ENCODE results near the gene TMX4. TPM values are rescaled to one million over a fixed set of nuclear protein-coding genes. Genes with fewer than 3 reads are reported as not detected.
"Not testable (repeated sequence)": the region's sequence is repeated elsewhere in the genome, so short reads cannot be mapped to it uniquely, and the experiment has no call there.

The TMX4 gene
- total RNA-seq, 1 experiment from 2014 or later = 7.1 TPM

DNA sequence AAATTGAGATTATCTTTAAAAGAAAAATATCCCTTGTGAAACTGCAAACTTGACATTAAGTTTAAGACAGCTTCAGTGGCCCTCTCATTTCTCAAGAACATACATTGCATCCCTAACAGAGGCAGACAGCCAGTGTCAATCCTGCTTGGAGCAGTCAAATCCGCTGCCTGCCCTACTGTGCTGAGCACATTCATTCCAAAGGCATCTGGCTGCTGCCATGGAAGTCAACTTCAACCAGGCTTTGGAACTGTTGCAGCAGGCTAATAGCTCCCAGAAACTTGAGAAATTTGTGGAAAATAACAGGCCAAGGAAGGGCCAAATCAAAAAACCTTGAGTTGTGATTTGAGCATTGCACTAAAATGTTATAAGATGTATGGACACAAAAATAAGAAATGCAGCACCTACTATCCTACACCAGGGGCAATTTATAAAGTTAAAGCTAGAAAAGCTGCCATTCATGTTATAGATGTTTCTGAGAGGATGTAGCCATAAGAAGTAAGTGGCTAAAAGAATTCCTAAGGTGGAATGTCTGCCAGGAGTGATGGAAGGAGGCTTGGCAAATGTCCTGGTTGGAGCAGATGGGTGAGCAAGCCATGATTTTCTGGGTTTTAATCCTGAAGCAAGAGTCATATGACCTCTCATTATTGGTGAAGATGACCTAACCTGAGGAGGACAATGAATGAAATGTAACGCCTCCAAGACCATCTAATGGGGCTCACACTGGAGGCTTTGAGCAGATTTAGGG lies 47.9 kb downstream of the TMX4 start:
- Histone ChIP-seq H3K36me3 (replicated peaks; ENCODE audit: control insufficient read depth, insufficient read depth, low read length) (no peaks in the 10 kb centered on the region), H3K4me3 (ENCODE audit: insufficient read depth, low read depth, low read length) (no peak overlapping the region), H3K27me3 (ENCODE audit: control insufficient read depth, insufficient read depth, low read length) (no peaks in the 10 kb centered on the region)
- no peak for DNase-seq

- DNase-seq = no peak
- Histone ChIP-seq H3K27me3 (ENCODE audit: control insufficient read depth, insufficient read depth, low read length) (no peaks in the 10 kb centered on the region), H3K4me3 (ENCODE audit: insufficient read depth, low read depth, low read length) (no peak overlapping the region), H3K36me3 (replicated peaks; ENCODE audit: control insufficient read depth, insufficient read depth, low read length) (no peaks in the 10 kb centered on the region)
Observed at GRCh38 chr20:7967199-7967844, 52.2 kb downstream of the TMX4 start.

DNA sequence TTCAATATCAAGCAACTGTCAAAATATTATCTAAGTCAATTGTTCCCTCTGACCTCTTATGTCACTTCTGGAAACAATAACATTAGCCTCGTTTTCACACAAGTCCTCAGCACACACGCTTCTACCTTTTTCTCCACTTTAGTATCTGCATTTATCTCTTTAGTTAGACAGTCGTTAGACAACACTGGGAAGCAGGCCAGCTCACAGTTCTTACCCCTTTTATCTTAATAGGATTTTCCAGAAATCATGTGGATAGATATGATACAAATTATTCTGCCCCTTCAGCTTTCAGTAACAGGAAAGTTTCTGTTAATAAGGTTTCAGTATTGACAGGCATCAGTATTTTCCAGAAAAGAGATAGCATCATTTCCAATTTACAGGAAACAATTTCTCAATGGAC lies 53.4 kb downstream of the TMX4 start:
- Histone ChIP-seq H3K27me3 (ENCODE audit: control insufficient read depth, insufficient read depth, low read length) (no peaks in the 10 kb centered on the region), H3K4me3 (ENCODE audit: insufficient read depth, low read depth, low read length) (no peak overlapping the region), H3K36me3 (replicated peaks; ENCODE audit: control insufficient read depth, insufficient read depth, low read length) (no peaks in the 10 kb centered on the region)
- no peak for DNase-seq

GRCh38 chr20:7959484-7959883 lies 60.1 kb downstream of the TMX4 start:
- H3K36me3 ChIP-seq (replicated peaks; ENCODE audit: control insufficient read depth, insufficient read depth, low read length) = no peaks in the 10 kb centered on the region
- no peaks in the 10 kb centered on the region for H3K27me3 ChIP-seq (ENCODE audit: control insufficient read depth, insufficient read depth, low read length)
- H3K4me3 ChIP-seq (ENCODE audit: insufficient read depth, low read depth, low read length) = no peak overlapping the region
- no peak for DNase-seq

DNA sequence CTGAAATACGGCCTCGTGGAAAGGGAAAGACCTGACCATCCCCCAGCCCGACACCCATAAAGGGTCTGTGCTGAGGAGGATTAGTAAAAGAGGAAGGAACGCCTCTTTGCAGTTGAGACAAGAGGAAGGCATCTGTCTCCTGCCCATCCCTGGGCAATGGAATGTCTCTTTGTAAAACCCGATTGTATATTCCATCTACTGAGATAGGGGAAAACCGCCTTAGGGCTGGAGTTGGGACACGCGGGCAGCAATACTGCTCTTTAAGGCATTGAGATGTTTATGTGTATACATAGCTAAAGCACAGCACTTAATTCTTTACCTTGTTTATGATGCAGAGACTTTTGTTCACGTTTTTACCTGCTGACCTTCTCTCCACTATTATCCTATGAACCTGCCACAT lies 63.0 kb downstream of the TMX4 start:
- H3K4me3 ChIP-seq (ENCODE audit: insufficient read depth, low read depth, low read length); DNase-seq; H3K27me3 ChIP-seq (ENCODE audit: control insufficient read depth, insufficient read depth, low read length); H3K36me3 ChIP-seq (replicated peaks; ENCODE audit: control insufficient read depth, insufficient read depth, low read length): not testable (repeated sequence)

DNA sequence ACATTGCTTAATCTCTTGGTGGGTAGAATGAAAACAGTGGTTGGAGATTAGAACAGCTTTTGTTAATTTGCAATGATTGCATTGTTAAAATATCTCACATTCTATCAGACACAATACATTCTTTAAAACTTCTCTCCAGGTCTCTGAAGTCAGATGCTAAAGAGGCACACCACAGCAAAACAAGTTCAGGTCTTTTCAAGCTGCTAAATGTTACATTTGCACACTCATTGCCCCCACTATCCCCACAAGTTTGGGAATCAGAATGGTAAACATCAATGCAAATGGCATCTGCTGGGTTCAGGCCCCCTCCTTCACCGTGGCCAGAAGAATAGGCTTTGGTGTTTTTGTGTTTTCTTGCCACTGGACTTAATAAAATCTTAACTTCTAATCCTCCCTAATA lies 69.2 kb downstream of the TMX4 start:
- Histone ChIP-seq H3K36me3 (replicated peaks; ENCODE audit: control insufficient read depth, insufficient read depth, low read length) (no peaks in the 10 kb centered on the region), H3K27me3 (ENCODE audit: control insufficient read depth, insufficient read depth, low read length) (no peaks in the 10 kb centered on the region), H3K4me3 (ENCODE audit: insufficient read depth, low read depth, low read length) (no peak overlapping the region)
- no peak for DNase-seq

GRCh38 chr20:7943891-7944290 lies 75.7 kb downstream of the TMX4 start:
- Histone ChIP-seq H3K4me3 (ENCODE audit: insufficient read depth, low read depth, low read length) (no peak overlapping the region), H3K36me3 (replicated peaks; ENCODE audit: control insufficient read depth, insufficient read depth, low read length) (no peaks in the 10 kb centered on the region), H3K27me3 (ENCODE audit: control insufficient read depth, insufficient read depth, low read length) (no peaks in the 10 kb centered on the region)
- DNase-seq = no peak

DNA sequence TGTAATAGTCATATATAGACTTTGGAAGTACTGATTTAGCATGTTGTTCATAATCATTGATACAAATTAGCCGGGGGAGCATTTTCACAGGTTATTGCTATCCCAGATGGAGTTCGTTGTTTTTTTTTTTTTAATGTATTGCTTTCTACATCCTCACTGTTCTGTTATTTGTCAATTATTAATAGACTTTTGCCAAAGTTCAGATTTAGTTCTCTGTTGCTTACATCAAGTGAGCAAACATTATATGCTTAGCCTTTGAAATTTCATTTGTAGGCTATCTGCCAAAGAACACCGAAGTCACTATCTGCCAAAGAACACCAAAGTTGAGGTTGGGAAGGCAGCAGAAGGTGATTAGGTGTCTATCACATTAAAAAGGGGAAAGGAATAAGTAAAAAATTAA lies 79.2 kb downstream of the TMX4 start, which contains the start of gene HAO1:
Gene HAO1 (minus strand): TSS at position 118 of the 400 bp plus-strand sequence. CDS start 36 bp downstream, at position 82.
- no peak for DNase-seq
- Histone ChIP-seq H3K4me3 (ENCODE audit: insufficient read depth, low read depth, low read length) (no peak within 1 kb of the TSS), H3K27me3 (ENCODE audit: control insufficient read depth, insufficient read depth, low read length) (no peaks in the 10 kb centered on the region), H3K36me3 (replicated peaks; ENCODE audit: control insufficient read depth, insufficient read depth, low read length) (no peaks in the 10 kb centered on the region)

- Histone ChIP-seq H3K36me3 (replicated peaks; ENCODE audit: control insufficient read depth, insufficient read depth, low read length) (no peaks in the 10 kb centered on the region), H3K4me3 (ENCODE audit: insufficient read depth, low read depth, low read length) (no peak overlapping the region), H3K27me3 (ENCODE audit: control insufficient read depth, insufficient read depth, low read length) (no peaks in the 10 kb centered on the region)
- DNase-seq = no peak
Observed at GRCh38 chr20:7939663-7940062, 79.9 kb downstream of the TMX4 start.

DNA sequence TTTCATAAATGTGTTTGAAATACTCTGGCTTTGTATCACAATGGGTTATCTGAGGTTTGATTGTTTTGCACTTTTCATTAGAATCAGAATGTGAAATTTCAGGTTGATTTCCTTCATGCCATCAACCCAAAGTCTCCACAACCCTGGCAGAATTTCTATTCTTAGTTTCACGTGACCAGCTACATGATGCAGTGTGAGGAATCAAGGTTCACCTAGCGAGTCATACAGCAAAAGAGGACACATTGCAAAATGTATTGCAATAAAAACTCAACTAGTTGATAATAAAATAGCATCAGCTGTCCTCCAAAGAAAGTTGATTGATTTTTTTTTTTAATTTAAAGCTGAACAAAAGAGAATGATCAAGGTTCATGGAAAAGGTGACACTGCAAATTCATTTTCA lies 81.5 kb downstream of the TMX4 start:
- DNase-seq = no peak
- no peaks in the 10 kb centered on the region for H3K36me3 ChIP-seq (replicated peaks; ENCODE audit: control insufficient read depth, insufficient read depth, low read length)
- H3K4me3 ChIP-seq (ENCODE audit: insufficient read depth, low read depth, low read length) = no peak overlapping the region

DNA sequence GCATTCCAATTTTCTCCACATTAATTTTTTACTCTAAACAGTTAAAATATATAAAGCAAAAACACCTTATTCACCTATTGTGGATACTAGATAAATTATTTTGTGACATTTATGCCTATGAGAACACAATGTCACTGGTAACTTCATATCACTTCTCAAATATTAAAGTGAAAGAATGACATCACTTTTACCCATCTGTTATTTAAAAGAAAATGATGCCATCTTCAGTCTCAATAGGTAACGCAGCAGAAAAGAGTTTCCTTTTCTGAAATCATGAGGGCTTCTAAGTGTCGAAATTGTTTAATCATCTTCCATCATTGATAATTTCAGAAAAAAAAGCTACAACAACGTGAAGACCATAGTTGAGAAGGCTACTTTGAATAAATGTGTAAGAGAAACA lies 82.2 kb downstream of the TMX4 start:
- DNase-seq = no peak

More for the DNA sequence above, 81.5 kb downstream of the TMX4 start:
- no peaks in the 10 kb centered on the region for H3K27me3 ChIP-seq (ENCODE audit: control insufficient read depth, insufficient read depth, low read length)

GRCh38 chr20:7935027-7935551 lies 84.5 kb downstream of the TMX4 start:
- H3K27me3 ChIP-seq (ENCODE audit: control insufficient read depth, insufficient read depth, low read length) = no peaks in the 10 kb centered on the region
- no peak overlapping the region for H3K4me3 ChIP-seq (ENCODE audit: insufficient read depth, low read depth, low read length)
- DNase-seq = no peak
- H3K36me3 ChIP-seq (replicated peaks; ENCODE audit: control insufficient read depth, insufficient read depth, low read length) = no peaks in the 10 kb centered on the region

More for the DNA sequence above, 82.2 kb downstream of the TMX4 start:
- H3K36me3 ChIP-seq (replicated peaks; ENCODE audit: control insufficient read depth, insufficient read depth, low read length) = no peaks in the 10 kb centered on the region
- H3K27me3 ChIP-seq (ENCODE audit: control insufficient read depth, insufficient read depth, low read length) = no peaks in the 10 kb centered on the region
- H3K4me3 ChIP-seq (ENCODE audit: insufficient read depth, low read depth, low read length) = no peak overlapping the region

GRCh38 chr20:7933346-7933745 lies 86.2 kb downstream of the TMX4 start:
- Histone ChIP-seq H3K36me3 (replicated peaks; ENCODE audit: control insufficient read depth, insufficient read depth, low read length) (no peaks in the 10 kb centered on the region), H3K27me3 (ENCODE audit: control insufficient read depth, insufficient read depth, low read length) (no peaks in the 10 kb centered on the region), H3K4me3 (ENCODE audit: insufficient read depth, low read depth, low read length) (no peak overlapping the region)
- DNase-seq = no peak

DNA sequence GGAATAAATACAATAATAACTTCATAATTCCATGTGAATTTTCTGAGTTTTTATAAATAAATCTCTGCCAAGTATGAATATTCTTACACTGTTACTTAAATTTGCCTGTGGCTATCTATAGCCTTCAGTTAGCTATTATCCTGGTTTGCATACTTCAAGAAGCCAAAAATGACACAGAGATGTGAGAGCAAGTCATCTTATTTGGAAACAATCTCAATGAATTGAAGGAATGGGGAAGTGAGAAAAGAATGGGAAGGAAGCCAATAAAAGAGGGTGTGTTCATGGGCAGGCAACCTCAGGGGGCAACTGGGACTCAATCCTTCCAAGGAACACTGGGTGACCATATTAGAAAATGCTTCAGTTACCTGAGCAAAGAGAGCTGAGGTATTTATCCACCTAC lies 89.2 kb downstream of the TMX4 start:
- no peak overlapping the region for H3K4me3 ChIP-seq (ENCODE audit: insufficient read depth, low read depth, low read length)
- no peak for DNase-seq
- no peaks in the 10 kb centered on the region for H3K27me3 ChIP-seq (ENCODE audit: control insufficient read depth, insufficient read depth, low read length)
- no peaks in the 10 kb centered on the region for H3K36me3 ChIP-seq (replicated peaks; ENCODE audit: control insufficient read depth, insufficient read depth, low read length)
